ENCODE data around the gene EIF5.

Gene EIF5

GRCh38 chr14:103333754-103334643, at the start of gene EIF5:
EIF5 (plus strand) TSS chr14:103334237; CDS start chr14:103335861, 1,624 bp downstream.
- DNase-seq (ENCODE audit: low read depth), result peak; percentile 95

GRCh38 chr14:103284574-103285467, 49.2 kb upstream of the EIF5 start:
- no peak for DNase-seq (ENCODE audit: low read depth)

GRCh38 chr14:103286460-103286859, 47.6 kb upstream of the EIF5 start:
- no peak for DNase-seq (ENCODE audit: low read depth)

- DNase-seq (ENCODE audit: low read depth), result no peak
Measured at GRCh38 chr14:103286968-103287850, 46.8 kb upstream of the EIF5 start.

- no peak for DNase-seq (ENCODE audit: low read depth)
Measured at GRCh38 chr14:103288076-103288766, 45.8 kb upstream of the EIF5 start.

GRCh38 chr14:103290056-103290455, 44.0 kb upstream of the EIF5 start:
- DNase-seq (ENCODE audit: low read depth), result no peak

GRCh38 chr14:103290494-103290893, 43.5 kb upstream of the EIF5 start:
- no peak for DNase-seq (ENCODE audit: low read depth)

GRCh38 chr14:103290961-103291360, 43.1 kb upstream of the EIF5 start:
- DNase-seq (ENCODE audit: low read depth), result no peak

GRCh38 chr14:103292426-103293374, 41.3 kb upstream of the EIF5 start:
- no peak for DNase-seq (ENCODE audit: low read depth)

- DNase-seq (ENCODE audit: low read depth), result no peak
Measured at GRCh38 chr14:103293465-103293864, 40.6 kb upstream of the EIF5 start.

GRCh38 chr14:103294091-103294490, 39.9 kb upstream of the EIF5 start:
- DNase-seq (ENCODE audit: low read depth), result no peak

- DNase-seq (ENCODE audit: low read depth), result no peak
Measured at GRCh38 chr14:103296007-103296406, 38.0 kb upstream of the EIF5 start.

- no peak for DNase-seq (ENCODE audit: low read depth)
Measured at GRCh38 chr14:103296987-103297386, 37.0 kb upstream of the EIF5 start.

GRCh38 chr14:103298620-103299019, 35.4 kb upstream of the EIF5 start:
- DNase-seq (ENCODE audit: low read depth), result no peak

GRCh38 chr14:103301512-103302354, 32.3 kb upstream of the EIF5 start:
- DNase-seq (ENCODE audit: low read depth), result no peak

GRCh38 chr14:103302966-103303365, 31.1 kb upstream of the EIF5 start:
- no peak for DNase-seq (ENCODE audit: low read depth)

GRCh38 chr14:103304706-103305105, 29.3 kb upstream of the EIF5 start:
- DNase-seq (ENCODE audit: low read depth), result no peak

- DNase-seq (ENCODE audit: low read depth), result no peak
Measured at GRCh38 chr14:103308717-103309616, 25.1 kb upstream of the EIF5 start.

Measured in CMK (cell line).